Germinal center (tissue), 1 donor: ENCODE results near the gene TCF4.
A peak's percentile ranks its signal among the peaks of the same experiment; 100 is the strongest.

Experiments
- DNase-seq: peaks from one replicate; pipeline ENCODE4 v3.0.0; 2012; ENCODE audit warnings: mixed read lengths, low spot score

Gene TCF4

DNA sequence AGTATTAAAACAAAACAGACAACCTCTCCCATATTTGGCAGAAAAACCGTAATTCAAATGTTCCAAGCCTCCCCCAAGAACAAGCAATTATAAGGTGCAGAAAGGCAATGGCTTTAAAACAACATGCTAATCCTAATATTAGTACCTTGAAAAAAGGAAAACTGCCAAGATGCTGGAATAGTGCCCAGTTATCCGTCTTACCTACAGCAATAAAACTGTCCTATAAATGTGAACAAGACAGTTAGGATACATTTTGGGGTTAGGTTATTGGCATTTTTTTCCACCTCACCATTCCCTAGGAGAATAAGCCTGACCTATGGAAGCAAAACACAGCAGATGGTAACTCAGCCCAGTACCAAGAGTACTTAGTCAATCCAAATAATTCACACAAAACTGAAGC is 83.2 kb downstream of the TCF4 start:
- DNase-seq = no peak

DNA sequence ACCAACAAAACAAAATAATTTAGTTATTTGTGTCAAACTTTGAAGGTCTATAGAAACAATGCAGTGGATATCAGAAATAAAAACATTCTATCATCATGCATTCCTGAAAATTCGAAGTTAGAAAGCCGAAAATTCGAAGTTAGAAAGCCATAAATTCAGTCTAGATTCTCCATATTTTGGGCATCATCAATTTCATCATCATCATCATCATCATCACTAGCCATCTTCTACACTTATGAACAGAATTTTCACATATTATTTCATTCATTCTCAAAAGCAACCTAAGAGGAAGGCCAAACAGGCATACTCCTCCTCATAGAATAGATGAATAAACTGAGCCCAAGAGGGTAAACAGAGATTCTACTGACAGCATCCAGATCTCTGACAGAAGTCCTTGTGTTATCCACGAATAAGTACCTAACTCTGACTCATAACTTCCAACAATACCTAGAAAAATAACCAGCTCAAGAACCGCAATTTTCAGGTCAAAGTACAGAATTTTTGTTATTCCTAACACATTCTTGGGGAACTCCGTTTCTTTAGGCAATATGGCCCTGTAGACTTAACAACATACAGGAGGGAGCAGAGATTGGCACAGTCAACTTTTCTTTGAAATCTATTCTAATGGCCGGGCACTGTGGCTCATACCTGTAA is 84.7 kb downstream of the TCF4 start:
- DNase-seq = no peak

DNA sequence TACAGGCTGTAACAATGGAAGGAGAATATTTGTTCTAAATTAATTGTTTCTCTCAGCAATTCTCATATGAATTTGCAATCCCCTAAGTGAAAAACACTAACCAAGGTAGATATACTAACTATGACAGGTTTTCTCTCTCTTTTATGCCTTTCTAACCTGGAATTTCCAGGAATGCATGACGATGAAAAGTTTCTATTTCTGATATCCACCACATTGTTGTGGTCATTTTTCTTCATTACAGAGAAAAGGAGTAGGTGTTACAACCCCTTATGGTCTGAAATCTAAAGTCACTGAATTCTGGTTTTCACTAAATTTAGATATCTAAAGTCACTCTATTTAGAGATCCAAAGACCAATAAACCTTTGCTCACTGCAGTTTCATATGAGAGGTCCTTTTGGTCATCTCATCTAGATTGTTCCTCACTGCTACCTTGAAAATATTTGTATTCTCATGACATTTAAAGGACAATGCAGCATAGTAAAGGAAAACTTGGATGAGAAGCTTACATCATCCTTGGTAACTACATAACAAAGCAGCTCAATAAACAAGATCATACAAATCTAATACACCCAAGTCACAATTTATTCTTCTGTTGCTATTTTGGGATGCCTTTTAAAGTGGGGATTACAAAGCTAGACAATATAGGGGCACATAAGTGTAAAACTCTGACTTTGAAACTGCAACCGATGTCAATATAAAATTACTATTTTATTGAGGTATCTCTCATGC is 85.8 kb downstream of the TCF4 start:
- no peak for DNase-seq

DNA sequence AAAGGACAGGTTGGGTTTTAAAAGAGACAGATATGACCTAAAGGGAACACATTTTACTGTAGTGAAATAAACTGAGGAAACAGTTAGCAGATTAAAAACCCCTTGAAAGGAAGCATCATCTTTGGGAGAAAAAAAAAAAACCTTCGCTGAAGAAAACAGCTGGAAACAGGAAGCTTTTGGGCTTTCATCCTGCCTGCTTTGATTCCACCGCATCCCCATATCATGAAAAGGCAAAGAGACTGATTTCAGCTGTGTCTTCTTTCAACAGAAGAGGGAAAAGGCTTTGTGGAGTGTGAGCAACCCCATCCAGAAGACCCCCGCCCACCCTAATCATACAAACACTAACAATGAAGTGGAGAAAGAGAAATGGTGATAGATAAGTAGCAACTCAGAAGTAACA is 86.4 kb downstream of the TCF4 start:
- DNase-seq = no peak

DNA sequence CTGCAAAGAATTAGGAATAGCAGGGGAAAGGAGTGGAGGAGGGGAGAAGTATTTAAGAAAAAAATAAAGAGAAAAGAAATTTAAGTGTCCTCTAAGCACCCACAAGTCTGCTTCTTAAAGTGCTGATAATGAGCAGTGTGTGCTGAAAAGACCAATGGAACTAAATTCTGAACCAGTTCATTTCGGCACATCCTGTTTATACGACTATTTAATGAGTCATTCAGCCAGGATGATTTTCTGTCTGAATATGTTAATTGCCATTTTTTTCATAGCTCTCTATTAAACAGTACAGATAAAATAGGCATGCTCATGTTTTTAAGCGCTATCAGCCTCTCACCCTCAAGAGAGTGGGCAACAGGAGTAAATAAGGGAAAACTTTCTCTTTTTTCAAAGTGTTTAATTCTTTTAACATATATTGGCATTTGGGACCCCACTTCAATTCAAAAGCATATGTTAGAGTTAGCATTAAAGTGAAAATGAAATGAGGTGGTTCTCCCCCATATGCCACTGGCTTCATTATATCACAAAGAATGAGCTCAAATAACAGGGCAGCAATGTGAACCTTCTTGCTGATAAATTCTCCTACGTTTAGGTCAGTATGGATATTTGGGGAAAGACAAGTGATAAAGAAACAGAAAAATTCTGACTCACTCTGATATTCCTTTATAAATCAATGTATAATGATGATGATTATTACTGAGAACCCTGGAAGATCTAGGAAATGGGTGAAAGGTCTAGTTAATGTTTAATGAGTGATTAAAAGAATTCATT is 87.5 kb downstream of the TCF4 start:
- DNase-seq = no peak

DNA sequence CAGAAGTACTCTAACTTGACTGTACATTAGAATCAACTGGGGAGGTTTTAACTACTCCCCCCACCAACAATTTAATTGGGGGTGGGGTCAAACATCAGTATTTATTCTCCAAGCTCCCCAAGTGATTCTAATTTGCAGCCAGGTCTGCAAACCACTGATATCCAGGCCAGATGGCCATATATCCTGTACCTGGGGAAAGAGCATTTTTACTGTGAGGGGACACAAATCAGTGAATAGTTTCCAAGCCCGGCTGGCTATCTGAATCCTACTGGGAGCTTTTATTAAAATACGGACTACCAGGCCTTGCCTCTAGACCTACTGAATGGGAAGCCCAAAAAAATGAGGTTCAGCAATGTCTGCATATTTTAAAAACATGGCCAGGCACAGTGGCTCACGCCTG is 88.5 kb downstream of the TCF4 start:
- no peak for DNase-seq

DNA sequence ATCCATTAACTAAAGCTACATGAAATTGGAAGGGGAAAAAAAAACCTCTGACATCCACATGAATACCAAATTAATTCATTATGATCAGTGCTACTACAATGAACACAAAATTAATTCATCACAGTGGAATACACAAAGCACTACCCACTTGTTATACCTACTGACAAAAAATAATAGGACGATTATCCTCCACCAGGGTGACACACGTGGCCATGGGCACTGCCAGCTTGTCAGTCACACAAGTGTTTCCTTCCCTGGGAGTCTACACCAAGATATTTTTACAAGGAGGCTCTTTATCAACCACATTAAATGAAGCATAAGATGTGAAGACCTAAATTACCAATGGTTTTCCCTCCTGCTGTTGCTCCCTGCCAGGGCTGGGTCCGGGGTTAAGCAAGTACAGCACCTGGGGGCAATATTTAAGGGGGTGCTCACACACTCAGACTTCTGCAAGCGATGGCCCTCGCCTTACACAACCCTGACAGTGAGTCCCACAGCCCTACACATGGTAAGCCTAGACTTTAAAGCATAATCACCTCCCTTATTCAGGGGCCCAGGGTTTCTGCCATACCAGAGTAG is 90.1 kb downstream of the TCF4 start:
- DNase-seq = no peak

DNA sequence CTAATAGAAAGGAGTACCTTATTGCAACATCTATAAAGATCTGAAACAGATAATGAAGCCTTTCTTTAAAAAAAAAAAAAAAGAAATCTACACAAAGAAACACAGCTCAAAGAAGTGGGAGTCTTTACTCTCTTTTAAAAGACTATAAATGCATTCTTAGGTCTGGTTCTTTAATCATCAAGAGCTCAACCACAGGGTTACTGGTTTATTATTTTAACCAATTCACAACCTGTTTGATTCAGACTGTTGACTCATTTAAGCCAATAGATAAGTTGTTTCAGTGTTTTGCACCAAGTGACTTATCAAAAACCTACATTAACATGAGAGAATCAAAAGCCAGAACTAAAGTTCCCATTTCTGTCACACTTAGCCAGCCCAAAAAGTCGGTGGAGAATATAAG is 93.1 kb downstream of the TCF4 start:
- no peak for DNase-seq

DNA sequence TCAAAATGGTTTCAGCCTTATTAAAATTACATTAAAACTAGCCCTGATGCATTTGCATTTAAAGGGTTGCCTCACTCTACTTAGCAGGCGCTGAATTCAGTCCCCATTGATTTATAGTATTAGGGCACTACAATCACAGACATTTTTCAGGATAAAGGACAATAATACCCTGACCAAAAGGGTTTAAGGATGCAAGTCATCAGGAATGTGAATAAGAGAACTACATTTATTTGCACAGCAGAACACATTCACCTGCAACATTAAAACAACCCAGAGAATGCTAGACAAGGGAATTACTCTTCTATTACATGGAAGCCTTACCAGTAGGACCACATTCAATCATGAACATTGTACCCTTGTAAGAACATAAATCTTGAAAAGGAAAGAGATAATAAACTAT is 93.6 kb downstream of the TCF4 start:
- DNase-seq = no peak

DNA sequence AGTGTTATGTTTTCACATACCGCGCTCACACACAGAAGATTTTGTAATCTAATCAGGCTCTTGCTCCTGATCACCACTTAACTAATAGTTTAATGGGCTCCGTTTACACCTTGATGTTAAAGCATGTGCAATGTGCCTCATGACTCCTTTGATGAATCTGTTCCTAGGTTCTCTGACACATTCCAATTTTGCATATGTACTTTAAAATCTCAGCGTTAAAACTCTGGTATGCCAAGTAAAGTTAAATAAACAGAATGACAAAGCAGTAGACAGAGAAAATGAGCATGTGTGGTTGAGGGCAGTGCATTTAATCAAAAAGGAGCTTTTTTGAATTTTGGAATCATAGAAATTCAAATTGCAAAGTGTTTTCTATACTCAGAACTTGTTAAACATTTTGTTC is 96.4 kb downstream of the TCF4 start:
- no peak for DNase-seq

DNA sequence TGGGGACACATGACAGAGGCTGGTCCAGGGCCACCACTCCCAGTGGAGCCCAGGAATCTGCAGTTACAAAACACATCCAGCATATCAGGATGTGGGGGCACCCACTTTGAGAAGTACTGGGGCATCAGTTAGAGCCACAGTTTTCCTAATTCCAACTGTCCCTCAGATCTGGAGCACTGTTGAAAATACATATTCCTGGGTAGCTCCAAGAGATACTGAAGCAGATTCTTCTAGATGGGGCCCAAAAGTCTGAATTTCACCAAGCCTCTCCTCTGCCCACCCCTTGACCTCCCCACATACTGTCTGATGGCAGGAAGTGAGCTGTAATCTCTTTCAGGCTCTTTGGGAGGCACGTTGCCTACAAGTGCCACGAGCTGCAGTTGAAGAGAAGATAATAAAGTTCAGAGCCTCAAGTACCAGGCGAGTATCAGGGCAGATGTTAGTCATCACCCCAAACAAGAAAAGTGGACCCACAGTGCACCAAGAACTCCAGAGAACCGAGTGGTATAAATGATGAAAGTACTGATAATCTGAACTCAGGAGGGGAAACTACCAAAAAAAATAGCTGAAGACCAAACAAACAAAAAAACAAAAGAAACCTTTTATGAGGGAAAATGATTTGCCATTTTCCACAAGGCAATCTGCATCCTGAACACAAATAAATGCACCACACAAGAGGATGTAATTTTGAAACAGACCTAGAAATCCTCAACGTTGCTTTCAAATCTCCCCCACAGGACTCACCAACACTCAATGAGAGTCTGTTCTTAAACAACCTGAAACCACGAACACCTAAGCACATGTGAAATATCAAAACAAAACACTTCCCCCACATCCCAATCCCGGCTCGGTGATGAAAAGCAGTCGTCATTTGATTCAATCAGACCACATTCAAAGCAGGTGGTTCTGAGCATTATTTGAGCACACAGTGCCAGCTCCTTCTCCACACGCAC is 98.7 kb downstream of the TCF4 start:
- DNase-seq = no peak

DNA sequence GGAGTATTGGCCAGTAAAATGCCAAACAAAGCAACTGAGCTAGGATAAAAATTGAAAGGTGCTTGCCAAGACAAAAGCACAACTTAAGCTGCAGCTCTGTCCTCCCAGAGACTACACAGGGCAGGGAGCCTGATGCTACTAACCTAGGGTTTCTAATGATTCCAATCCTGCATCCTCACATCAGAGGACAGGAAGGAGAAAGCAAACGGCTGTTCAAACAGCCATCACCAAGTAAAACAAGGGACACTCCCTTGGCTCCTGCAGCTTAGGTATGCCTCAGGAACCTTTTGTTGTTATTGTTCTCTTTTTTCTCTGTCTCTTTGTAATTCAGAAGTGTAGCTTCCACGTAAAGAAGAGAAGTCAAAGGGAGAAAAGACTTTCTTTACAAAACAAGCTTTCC is 99.5 kb downstream of the TCF4 start:
- DNase-seq = no peak

DNA sequence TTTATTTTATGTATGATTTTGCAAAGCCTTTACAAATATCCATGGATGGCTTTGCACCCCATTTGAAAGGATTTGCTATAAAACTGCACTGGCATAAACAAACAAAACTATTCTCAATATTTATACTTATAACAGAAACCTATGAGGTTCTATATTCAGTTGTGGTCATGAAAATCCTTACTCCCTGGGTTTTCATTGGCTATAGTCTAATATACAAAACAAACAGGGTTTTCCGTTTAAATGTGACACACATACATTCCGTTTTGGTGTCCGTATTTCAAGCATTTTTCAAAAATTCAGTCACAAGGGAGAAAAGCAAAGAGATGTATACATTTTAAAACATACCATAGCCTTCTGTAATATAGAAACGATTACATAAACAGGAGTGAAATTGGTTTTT is 100.0 kb downstream of the TCF4 start:
- no peak for DNase-seq

DNA sequence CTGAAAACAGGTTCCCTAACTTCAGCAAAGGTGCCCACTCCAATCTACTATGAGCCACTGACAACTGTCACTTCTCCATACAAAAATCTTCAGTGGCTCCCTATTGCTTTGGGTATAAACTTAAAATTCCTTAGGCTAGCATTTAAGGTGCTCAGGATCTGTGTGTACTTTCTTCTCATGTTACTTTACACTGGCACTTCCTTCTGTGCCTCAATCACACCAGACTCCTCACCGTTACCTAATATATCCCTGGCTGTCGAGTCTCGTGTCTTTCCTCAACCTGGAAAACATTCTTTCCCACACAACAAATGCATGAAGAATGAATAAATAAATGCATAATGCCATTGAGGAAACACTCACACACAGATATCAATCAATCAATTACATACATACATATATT is 101.1 kb downstream of the TCF4 start:
- DNase-seq = no peak

DNA sequence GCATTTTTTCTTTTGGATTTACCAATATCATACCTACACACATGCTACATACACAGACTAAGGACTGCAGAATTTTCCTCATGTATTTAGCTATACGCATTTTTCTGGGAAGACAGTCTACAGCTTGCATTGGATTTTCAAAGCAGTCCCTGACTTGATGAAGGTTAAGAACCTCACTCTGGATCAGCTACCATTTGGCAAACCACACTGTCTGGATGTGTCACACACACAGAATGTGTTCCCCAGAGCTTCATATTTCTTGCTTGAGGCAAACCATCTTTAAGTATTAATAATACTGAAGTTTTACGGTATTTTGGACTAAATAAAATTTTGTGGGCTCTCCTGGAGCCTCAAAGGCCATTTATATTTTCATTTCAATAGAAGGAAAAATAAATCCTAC is 102.3 kb downstream of the TCF4 start:
- DNase-seq = no peak

DNA sequence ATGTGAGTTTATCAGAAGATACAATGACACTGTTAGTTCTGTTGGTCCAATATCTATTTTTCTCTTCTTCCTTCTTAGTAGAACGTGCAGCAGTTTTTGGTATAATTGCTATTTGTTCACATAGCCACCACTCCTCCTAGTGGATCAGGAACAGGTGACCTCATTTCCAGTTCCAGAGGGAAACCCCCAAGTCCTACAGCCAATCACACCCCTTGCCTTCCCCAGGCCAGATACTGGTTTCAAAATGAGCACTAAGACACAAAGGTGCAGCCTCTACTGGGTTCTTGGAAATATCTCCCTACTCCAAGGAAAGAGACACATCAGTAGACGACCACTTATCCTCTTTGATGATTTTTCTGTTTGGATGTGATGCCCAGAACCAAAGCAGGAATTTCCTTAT is 103.2 kb downstream of the TCF4 start:
- no peak for DNase-seq

DNA sequence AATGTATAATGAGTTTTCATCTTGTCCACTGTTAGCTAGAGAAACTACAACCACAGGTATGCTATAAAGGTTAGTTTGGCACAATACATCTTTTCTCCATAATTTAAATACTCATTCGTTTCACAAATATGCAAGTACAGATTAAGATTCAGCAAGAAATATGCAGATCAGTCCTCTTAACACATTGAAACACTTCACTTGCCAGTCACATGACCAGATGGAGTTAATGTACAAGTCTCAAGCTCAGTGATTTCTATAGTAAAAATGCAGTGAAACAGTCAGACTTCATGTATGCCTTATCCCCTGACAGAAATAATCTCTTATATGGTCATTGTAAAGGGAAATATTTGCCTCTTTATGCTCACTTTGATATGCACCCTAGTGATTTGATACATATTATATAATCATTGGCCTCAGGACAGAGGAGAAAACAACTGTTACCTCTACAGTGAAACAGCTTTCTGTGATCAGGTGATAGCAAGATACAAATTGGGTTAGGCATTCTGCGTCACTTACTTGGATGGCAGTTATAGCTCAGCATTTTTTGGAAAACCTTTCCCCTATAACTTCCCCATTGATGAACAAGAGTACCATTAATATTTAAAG is 104.6 kb downstream of the TCF4 start:
- DNase-seq = no peak

DNA sequence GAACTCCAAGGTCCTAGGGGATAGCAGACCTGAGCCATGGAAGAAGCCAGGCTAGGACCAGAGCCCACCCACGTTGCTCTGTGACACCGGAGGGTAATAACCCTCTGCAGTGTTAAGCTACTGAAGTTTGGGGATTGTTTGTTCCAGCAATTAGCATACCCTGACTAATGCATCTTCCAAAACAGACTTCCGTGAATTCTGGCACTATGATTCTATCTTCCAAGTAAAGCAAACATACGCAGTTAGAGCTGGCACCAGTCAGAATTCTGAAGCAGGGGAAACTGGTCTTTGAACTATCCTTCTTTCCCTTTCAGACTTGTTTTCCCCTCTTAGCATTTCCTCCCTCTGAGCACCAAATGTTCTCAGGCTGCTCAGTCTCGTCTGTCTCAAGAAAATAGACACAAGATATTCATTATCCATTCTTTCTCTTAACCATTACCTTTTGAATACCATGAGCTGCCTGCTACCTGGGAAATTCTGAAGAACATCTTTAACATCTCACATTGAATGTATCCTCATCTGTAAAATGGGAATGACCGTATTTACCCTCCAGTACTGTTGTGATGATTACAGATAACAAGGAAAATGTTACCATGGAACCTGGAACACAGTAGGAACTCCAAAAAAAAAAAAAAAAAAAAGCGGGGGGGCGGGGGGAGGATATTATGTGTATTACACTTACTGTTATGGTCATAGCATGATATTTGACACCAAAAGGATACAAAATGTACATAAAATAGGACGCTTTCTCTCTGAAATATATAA is 108.2 kb downstream of the TCF4 start:
- no peak for DNase-seq

DNA sequence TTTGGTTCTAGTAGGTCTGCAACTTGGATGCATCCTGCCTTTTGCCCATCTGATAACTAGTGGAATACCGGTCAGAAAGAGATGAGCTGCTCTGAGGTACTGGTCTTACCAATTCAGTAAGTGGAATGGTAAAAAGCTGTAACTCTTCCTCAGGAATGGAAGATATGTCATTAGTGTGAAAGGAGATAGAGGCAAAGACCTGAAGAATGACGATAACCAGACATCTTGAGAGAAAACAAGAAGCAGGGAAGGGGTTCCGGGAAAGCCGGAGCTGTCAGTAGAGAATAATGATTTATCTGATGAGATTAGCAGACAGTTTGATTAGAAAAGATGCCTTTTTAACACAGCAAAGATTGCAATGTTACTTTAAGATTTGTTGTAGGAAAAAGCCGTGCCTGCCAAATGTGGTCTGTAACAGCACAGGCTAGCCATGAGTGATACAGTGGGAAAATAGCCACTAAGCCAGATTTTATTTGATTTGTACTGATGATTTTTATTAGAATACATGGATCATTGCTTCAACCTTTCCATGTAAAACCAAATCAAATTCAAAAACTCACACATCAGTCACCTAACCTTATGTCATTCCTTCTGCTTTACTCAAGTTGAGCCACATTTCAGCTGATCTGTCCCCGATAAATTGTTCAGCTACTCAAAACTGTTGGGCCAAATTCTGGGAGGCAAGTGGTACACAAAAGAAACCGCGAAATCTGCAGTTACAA is 110.0 kb downstream of the TCF4 start:
- DNase-seq = no peak

DNA sequence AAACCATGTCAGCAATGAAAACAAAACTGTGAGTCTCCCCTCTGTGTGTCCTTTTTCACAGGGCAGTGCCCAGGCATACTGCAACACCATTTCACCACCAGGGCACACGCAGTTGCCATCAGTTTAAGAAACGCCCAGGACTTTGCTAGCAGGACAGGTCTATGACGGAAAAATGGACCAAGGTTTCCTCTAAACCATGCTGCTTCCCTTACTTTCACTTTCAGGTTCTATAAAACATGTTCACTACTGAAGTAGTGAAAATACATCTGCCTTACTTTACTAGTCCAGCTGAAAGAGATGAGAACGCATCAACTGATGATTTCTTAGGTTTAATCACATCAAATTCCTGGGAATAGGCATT is 110.5 kb downstream of the TCF4 start:
- DNase-seq = peak; percentile 30
